Chondrocyte (in vitro differentiated cells): ENCODE results near the gene TINAG. TPM values are rescaled to one million over a fixed set of nuclear protein-coding genes. Genes with fewer than 3 reads are reported as not detected.

Source experiments
- DNase-seq: peaks from one replicate; pipeline ENCODE4 v3.0.0; 2021; ENCODE audit warnings: mixed read lengths, low spot score
- H3K27ac Mint-ChIP-seq: one replicate; pipeline ENCODE4 v1.8.0; 2021; ENCODE audit warnings: mild to moderate bottlenecking, moderate library complexity, mixed read lengths; ENCODE audit not compliant: unreplicated experiment
- H3K27me3 Mint-ChIP-seq: 2 replicates; pipeline ENCODE4 v1.8.0; 2021; ENCODE audit warnings: low read depth, mixed read lengths
- H3K36me3 Mint-ChIP-seq: 2 replicates; pipeline ENCODE4 v1.8.0; 2021; ENCODE audit warnings: low read depth, mixed read lengths
- H3K4me1 Mint-ChIP-seq: 2 replicates; pipeline ENCODE4 v1.8.0; 2021; ENCODE audit warnings: low read depth, mild to moderate bottlenecking, mixed read lengths
- H3K4me3 Mint-ChIP-seq: one replicate; pipeline ENCODE4 v1.8.0; 2021; ENCODE audit warnings: mild to moderate bottlenecking, moderate library complexity, mixed read lengths; ENCODE audit not compliant: unreplicated experiment
- H3K9me3 Mint-ChIP-seq: 2 replicates; pipeline ENCODE4 v1.8.0; 2021; ENCODE audit warnings: low read depth, mixed read lengths
- CTCF ChIP-seq: fragments of 200-600 bp; sonication (generic); IDR thresholded peaks from 2 replicates; pipeline ENCODE4 v1.5.0; 2021; ENCODE audit warnings: antibody characterized with exemption, mild to moderate bottlenecking, moderate library complexity
- total RNA-seq: library from RNA; stranded (reverse); gene quantifications from 3 replicates; pipeline ENCODE4 v1.2.1, GENCODE V29; 2021

The TINAG gene
- total RNA-seq, 1 donor from 2014 or later, result not detected

GRCh38 chr6:54291146-54291545 is 17.1 kb upstream of the TINAG start:
- no peak for TF ChIP-seq CTCF
- H3K4me1 Mint-ChIP-seq, result peaks cover 42% of the 10 kb centered on the region
- no peak for DNase-seq
- H3K36me3 Mint-ChIP-seq, result no peaks in the 10 kb centered on the region
- H3K9me3 Mint-ChIP-seq, result no peaks in the 10 kb centered on the region
- H3K4me3 Mint-ChIP-seq, result no peak overlapping the region
- H3K27ac Mint-ChIP-seq, result peak overlapping the region; percentile 68
- H3K27me3 Mint-ChIP-seq, result no peaks in the 10 kb centered on the region

- no peaks in the 10 kb centered on the region for H3K36me3 Mint-ChIP-seq
- no peak for DNase-seq
- no peak overlapping the region for H3K27ac Mint-ChIP-seq
Measured at GRCh38 chr6:54291738-54292137, 16.5 kb upstream of the TINAG start.

GRCh38 chr6:54294965-54295532 is 13.2 kb upstream of the TINAG start:
- Mint-ChIP-seq H3K4me3 (no peak overlapping the region), H3K4me1 (peaks cover 27% of the 10 kb centered on the region), H3K36me3 (no peaks in the 10 kb centered on the region), H3K9me3 (no peaks in the 10 kb centered on the region), H3K27me3 (no peaks in the 10 kb centered on the region), H3K27ac (no peak overlapping the region)
- DNase-seq, result peak; percentile 60
- TF ChIP-seq CTCF, result no peak

More at GRCh38 chr6:54291738-54292137, 16.5 kb upstream of the TINAG start:
- Mint-ChIP-seq H3K4me1 (peaks cover 42% of the 10 kb centered on the region), H3K27me3 (no peaks in the 10 kb centered on the region), H3K4me3 (no peak overlapping the region), H3K9me3 (no peaks in the 10 kb centered on the region)
- no peak for TF ChIP-seq CTCF

- Mint-ChIP-seq H3K27ac (no peak overlapping the region), H3K4me1 (no peaks in the 10 kb centered on the region), H3K4me3 (no peak overlapping the region), H3K27me3 (no peaks in the 10 kb centered on the region), H3K9me3 (no peaks in the 10 kb centered on the region), H3K36me3 (peaks cover 2% of the 10 kb centered on the region)
- no peak for TF ChIP-seq CTCF
- no peak for DNase-seq
Measured at GRCh38 chr6:54299542-54300269, 8.5 kb upstream of the TINAG start.

- peaks cover 2% of the 10 kb centered on the region for H3K36me3 Mint-ChIP-seq
- no peak overlapping the region for H3K4me3 Mint-ChIP-seq
- TF ChIP-seq CTCF, result no peak
- no peak overlapping the region for H3K27ac Mint-ChIP-seq
- H3K27me3 Mint-ChIP-seq, result no peaks in the 10 kb centered on the region
- H3K4me1 Mint-ChIP-seq, result no peaks in the 10 kb centered on the region
- DNase-seq, result no peak
- no peaks in the 10 kb centered on the region for H3K9me3 Mint-ChIP-seq
Measured at GRCh38 chr6:54301770-54302169, 6.5 kb upstream of the TINAG start.
